OCI-LY7 (cell line): ENCODE measurements around the gene ASB5.

Experiments used
- EZH2phosphoT487 ChIP-seq: fragments of 200-600 bp; sonication (generic); IDR thresholded peaks from 2 replicates; pipeline ENCODE4 v1.6.1; 2018; ENCODE audit warnings: low read depth, borderline replicate concordance, mild to moderate bottlenecking, mixed run types, antibody characterized with exemption, low read length, moderate library complexity, mixed read lengths
- TF ChIP-seq, protein P1 (sequence below): fragments of 200-600 bp; sonication (generic); conservative IDR thresholded peaks from 2 replicates; pipeline ENCODE4 v1.5.1; 2014; ENCODE audit warnings: mild to moderate bottlenecking, antibody characterized with exemption, low read length, moderate library complexity, mixed read lengths

GRCh38 chr4:176262243-176262642 lies 6.8 kb downstream of the ASB5 start:
- TF ChIP-seq, protein P1, sequence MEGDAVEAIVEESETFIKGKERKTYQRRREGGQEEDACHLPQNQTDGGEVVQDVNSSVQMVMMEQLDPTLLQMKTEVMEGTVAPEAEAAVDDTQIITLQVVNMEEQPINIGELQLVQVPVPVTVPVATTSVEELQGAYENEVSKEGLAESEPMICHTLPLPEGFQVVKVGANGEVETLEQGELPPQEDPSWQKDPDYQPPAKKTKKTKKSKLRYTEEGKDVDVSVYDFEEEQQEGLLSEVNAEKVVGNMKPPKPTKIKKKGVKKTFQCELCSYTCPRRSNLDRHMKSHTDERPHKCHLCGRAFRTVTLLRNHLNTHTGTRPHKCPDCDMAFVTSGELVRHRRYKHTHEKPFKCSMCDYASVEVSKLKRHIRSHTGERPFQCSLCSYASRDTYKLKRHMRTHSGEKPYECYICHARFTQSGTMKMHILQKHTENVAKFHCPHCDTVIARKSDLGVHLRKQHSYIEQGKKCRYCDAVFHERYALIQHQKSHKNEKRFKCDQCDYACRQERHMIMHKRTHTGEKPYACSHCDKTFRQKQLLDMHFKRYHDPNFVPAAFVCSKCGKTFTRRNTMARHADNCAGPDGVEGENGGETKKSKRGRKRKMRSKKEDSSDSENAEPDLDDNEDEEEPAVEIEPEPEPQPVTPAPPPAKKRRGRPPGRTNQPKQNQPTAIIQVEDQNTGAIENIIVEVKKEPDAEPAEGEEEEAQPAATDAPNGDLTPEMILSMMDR, result no peak
- no peak for TF ChIP-seq EZH2phosphoT487
